PC-3 (cell line): Measurements from ENCODE around the gene LEKR1.

Source experiments
- EZH2 ChIP-seq: fragments of 300-600 bp; sonication (generic); IDR thresholded peaks from one replicate; pipeline ENCODE4 v1.6.1; 2017; ENCODE audit warnings: antibody characterized with exemption, mild to moderate bottlenecking, low read length; ENCODE audit not compliant: unreplicated experiment
- EZH2phosphoT487 ChIP-seq: fragments of 300-600 bp; sonication (generic); IDR thresholded peaks from 2 replicates; pipeline ENCODE4 v1.6.1; 2018; ENCODE audit warnings: mild to moderate bottlenecking, antibody characterized with exemption, low read length, borderline replicate concordance

DNA sequence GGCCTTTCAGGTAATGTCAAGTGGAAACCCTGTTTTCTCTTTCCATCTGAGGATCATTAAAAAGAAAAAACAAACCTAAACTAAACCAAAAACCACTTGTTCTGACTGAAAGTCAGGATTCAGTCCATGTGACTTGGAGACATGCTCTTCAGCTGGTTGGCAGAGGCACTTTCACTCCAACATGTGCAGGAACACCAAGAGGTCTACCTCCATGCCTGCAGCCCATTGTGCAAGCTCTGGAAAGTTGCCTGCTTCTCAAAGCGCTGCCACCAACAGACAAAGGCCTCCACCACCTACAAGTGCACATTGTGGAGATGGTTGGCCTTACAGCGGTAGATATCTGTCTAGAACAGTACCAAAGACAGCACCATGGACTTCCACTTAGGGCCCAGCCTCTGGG, 161.8 kb downstream of the LEKR1 start:
- no peak for TF ChIP-seq EZH2
- TF ChIP-seq EZH2phosphoT487: no peak
